Upper lobe of right lung (tissue), 1 donor: ENCODE results near the gene CCSER1. TPM values are rescaled to one million over a fixed set of nuclear protein-coding genes. Genes with fewer than 3 reads are reported as not detected.
A peak's percentile ranks its signal among the peaks of the same experiment; 100 is the strongest.

Source experiments
- ATAC-seq: fragments of 200-7000 bp; cut with Tn5 transposase; one replicate; pipeline ENCODE4 v1.9.1; 2020; ENCODE audit warnings: mild to moderate bottlenecking, moderate library complexity
- DNase-seq: peaks from one replicate; pipeline ENCODE4 v3.0.0-alpha.2; 2020
- H3K27ac ChIP-seq: fragments of 200-600 bp; one replicate; pipeline ENCODE4 v1.8.0; 2022
- H3K27me3 ChIP-seq: fragments of 200-600 bp; one replicate; pipeline ENCODE4 v1.8.0; 2022; ENCODE audit warnings: mild to moderate bottlenecking
- H3K36me3 ChIP-seq: fragments of 200-600 bp; one replicate; pipeline ENCODE4 v1.8.0; 2022
- H3K4me1 ChIP-seq: fragments of 200-600 bp; one replicate; pipeline ENCODE4 v1.8.0; 2022
- H3K4me3 ChIP-seq: fragments of 200-600 bp; one replicate; pipeline ENCODE4 v1.8.0; 2022; ENCODE audit warnings: mild to moderate bottlenecking
- H3K9me3 ChIP-seq: fragments of 200-600 bp; one replicate; pipeline ENCODE4 v1.8.0; 2022
- intact Hi-C: fragments of 100-400 bp; cut with DNase I; formaldehyde crosslinking; loops from one replicate; pipeline ENCODE4 v1.11.0; 2022
- total RNA-seq: library from RNA; stranded (reverse); fragmentation: NEBNext Ultra II Directional; extraction: Animal tissue kit (Norgen Biotek cat#: 25700); gene quantifications from one replicate; pipeline ENCODE4 v1.2.1, GENCODE V29; 2021
- TF ChIP-seq, protein P1 (sequence below): fragments of 200-600 bp; IDR thresholded peaks from one replicate; pipeline ENCODE4 v1.8.0; 2022; ENCODE audit warnings: antibody characterized with exemption
- donor health status: DM: no; HTN: yes; CAD: no; lungs with severe emphysema.

CCSER1 gene
- total RNA-seq, 1 donor from 2014 or later: 7.4 TPM

DNA sequence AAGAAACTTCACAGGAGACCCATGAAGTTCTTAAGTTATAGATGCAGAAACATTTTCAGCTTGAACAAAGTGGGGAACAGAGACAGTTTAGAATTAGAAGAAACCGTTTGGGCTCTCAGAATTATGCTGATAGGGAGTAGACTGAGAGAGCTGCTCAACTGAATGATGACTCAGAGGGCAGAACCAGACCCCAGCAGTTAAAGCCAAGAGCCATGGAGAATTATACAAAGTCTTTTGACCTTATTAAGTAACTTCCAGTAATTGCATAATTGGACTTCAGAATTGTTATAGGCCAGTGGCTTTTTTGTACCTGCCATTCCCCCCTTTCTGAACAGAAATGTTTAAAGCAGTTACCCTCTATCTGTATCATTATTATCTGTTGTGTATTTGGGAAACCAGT is 642.1 kb downstream of the CCSER1 start:
- intact Hi-C loops: no loop called here
- no peaks in the 10 kb centered on the region for H3K9me3 ChIP-seq
- no peak for ATAC-seq

DNA sequence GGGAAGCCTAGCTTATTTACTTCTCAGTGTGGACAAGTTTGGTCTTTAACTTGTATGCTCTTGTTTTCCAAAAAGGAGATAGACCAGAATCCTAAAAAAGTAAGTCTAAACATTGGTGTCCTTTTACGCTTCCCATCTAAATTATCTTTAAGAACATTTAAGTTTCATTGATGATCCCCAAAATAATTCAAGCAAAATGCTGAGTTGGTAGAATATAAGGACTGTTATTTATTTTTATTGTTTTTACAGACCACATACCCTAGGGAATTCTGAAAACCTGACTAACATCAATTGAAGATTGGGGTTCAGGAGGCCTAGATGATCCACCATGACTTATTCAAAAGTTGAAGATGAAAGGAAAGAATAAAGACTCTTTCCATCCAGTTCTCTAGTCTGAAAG is 653.0 kb downstream of the CCSER1 start:
- DNase-seq (no peak), ATAC-seq (no peak)
- H3K27me3 ChIP-seq: no peaks in the 10 kb centered on the region
- H3K4me1 ChIP-seq: no peaks in the 10 kb centered on the region
- H3K9me3 ChIP-seq: no peaks in the 10 kb centered on the region
- no peak overlapping the region for H3K27ac ChIP-seq
- no peak overlapping the region for H3K4me3 ChIP-seq
- TF ChIP-seq, protein P1, sequence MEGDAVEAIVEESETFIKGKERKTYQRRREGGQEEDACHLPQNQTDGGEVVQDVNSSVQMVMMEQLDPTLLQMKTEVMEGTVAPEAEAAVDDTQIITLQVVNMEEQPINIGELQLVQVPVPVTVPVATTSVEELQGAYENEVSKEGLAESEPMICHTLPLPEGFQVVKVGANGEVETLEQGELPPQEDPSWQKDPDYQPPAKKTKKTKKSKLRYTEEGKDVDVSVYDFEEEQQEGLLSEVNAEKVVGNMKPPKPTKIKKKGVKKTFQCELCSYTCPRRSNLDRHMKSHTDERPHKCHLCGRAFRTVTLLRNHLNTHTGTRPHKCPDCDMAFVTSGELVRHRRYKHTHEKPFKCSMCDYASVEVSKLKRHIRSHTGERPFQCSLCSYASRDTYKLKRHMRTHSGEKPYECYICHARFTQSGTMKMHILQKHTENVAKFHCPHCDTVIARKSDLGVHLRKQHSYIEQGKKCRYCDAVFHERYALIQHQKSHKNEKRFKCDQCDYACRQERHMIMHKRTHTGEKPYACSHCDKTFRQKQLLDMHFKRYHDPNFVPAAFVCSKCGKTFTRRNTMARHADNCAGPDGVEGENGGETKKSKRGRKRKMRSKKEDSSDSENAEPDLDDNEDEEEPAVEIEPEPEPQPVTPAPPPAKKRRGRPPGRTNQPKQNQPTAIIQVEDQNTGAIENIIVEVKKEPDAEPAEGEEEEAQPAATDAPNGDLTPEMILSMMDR: no peak
- intact Hi-C loops: no loop called here
- no peaks in the 10 kb centered on the region for H3K36me3 ChIP-seq

More for the DNA sequence above, 642.1 kb downstream of the CCSER1 start:
- DNase-seq: no peak
- H3K4me1 ChIP-seq: no peaks in the 10 kb centered on the region
- no peaks in the 10 kb centered on the region for H3K27me3 ChIP-seq
- TF ChIP-seq, protein P1: no peak
- no peak overlapping the region for H3K4me3 ChIP-seq
- H3K27ac ChIP-seq: no peak overlapping the region
- H3K36me3 ChIP-seq: no peaks in the 10 kb centered on the region

DNA sequence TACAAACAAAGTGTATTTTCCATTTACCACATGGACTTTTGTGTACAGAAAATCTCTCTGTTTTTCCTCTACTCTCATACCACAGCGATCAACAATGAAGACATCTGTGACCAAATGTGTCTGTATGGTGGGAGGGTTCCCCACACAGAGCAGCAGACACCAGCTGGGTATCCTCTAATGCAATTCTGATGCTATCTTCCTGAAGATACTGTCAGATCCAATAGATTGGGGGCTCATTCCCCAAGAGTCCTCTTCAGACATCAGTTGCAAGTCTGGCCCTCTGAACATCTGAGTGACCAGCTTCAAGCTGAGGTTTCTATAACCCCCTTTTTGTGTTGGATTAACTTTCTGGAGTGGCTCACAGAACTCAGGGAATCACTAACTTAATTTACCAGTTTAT is 659.4 kb downstream of the CCSER1 start:
- Histone ChIP-seq H3K4me1 (no peaks in the 10 kb centered on the region), H3K9me3 (no peaks in the 10 kb centered on the region), H3K27ac (no peak overlapping the region), H3K4me3 (no peak overlapping the region), H3K27me3 (no peaks in the 10 kb centered on the region), H3K36me3 (no peaks in the 10 kb centered on the region)
- ATAC-seq (no peak), DNase-seq (no peak)
- TF ChIP-seq, protein P1: no peak
- intact Hi-C loops: no loop called here

- H3K4me3 ChIP-seq: no peak overlapping the region
- DNase-seq: no peak
- ATAC-seq: peak; percentile 50
- H3K36me3 ChIP-seq: no peaks in the 10 kb centered on the region
- no peaks in the 10 kb centered on the region for H3K27me3 ChIP-seq
- TF ChIP-seq, protein P1: no peak
- H3K9me3 ChIP-seq: no peaks in the 10 kb centered on the region
- intact Hi-C loops: no loop called here
- no peaks in the 10 kb centered on the region for H3K4me1 ChIP-seq
- H3K27ac ChIP-seq: no peak overlapping the region
These were observed 665.5 kb downstream of the CCSER1 start for GRCh38 chr4:90792696-90793095.

DNA sequence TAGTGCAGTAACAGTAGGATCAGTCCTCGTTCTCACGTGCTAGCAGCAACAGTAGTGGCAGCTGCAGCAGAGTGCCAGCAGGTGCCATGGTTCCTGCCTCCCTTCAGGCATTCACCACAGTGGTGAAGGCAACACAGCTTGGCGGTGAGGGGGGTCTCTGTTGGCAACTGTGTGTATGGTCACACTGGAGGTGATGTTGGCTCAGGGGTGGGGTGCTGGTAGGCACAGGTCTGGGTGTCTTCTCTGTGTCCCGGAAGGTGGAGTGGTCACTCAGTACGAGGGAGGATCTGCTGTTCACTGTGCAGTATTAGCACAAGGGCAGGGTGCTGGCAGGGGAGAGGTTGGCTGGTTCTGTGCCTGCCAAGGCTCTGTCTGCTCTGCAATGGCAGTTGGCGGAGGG is 671.8 kb downstream of the CCSER1 start:
- TF ChIP-seq, protein P1: no peak
- Histone ChIP-seq H3K27me3 (no peaks in the 10 kb centered on the region), H3K27ac (no peak overlapping the region), H3K4me1 (no peaks in the 10 kb centered on the region), H3K4me3 (no peak overlapping the region), H3K9me3 (no peaks in the 10 kb centered on the region), H3K36me3 (no peaks in the 10 kb centered on the region)
- DNase-seq (peak; percentile 47), ATAC-seq (peak; percentile 28)
- intact Hi-C loops: no loop called here

DNA sequence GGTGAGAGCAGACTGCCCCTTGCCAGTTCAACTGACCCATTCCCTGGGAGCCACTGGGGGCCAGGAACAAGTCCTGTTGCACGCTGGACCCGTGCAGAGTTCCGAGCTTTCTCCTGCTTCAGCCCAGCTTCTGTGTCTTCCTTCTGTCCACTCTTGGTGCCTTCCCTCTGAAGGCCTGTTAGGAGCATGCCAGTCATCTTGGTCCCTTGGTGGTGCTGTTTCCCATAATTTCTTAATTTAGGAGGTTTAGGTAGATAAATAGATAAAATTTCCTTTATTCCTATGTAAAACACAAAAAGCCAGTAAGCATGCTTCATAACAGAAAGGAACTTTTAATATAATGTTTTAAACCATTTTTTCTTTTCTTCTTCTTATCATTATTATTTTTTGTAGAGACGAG is 672.7 kb downstream of the CCSER1 start:
- H3K36me3 ChIP-seq: no peaks in the 10 kb centered on the region
- H3K27ac ChIP-seq: no peak overlapping the region
- DNase-seq: no peak
- intact Hi-C loops: no loop called here
- H3K27me3 ChIP-seq: no peaks in the 10 kb centered on the region
- H3K4me1 ChIP-seq: no peaks in the 10 kb centered on the region
- H3K4me3 ChIP-seq: no peak overlapping the region
- TF ChIP-seq, protein P1: no peak
- no peak for ATAC-seq
- no peaks in the 10 kb centered on the region for H3K9me3 ChIP-seq
